ENCODE data around the gene CNBD2. TPM values are rescaled to one million over a fixed set of nuclear protein-coding genes. Genes with fewer than 3 reads are reported as not detected.

CNBD2 gene
- total RNA-seq, 1 donor from 2014 or later: 3.7 TPM

GRCh38 chr20:36028106-36028808, 59.9 kb downstream of the CNBD2 start:
- intact Hi-C loops (cut with micrococcal nuclease): no loop called here
- H3K4me1 ChIP-seq: no peaks in the 10 kb centered on the region
- no peak for TF ChIP-seq CTCF (IDR thresholded peaks at IDR 0.05; ENCODE audit: borderline replicate concordance)
- no peaks in the 10 kb centered on the region for H3K9me3 ChIP-seq (replicated peaks)
- no peak overlapping the region for H3K4me3 ChIP-seq
- H3K36me3 ChIP-seq: no peaks in the 10 kb centered on the region
- no peak overlapping the region for H3K27ac ChIP-seq (replicated peaks)
- no peak for DNase-seq
- no peaks in the 10 kb centered on the region for H3K27me3 ChIP-seq (ENCODE audit: low read depth)

GRCh38 chr20:36030149-36030548, 61.8 kb downstream of the CNBD2 start:
- peak; percentile 53 for DNase-seq
- no peaks in the 10 kb centered on the region for H3K4me1 ChIP-seq
- no peaks in the 10 kb centered on the region for H3K9me3 ChIP-seq (replicated peaks)
- no peaks in the 10 kb centered on the region for H3K36me3 ChIP-seq
- no peak for TF ChIP-seq CTCF (IDR thresholded peaks at IDR 0.05; ENCODE audit: borderline replicate concordance)
- intact Hi-C loops (cut with micrococcal nuclease): no loop called here
- H3K27ac ChIP-seq (replicated peaks): no peak overlapping the region
- H3K27me3 ChIP-seq (ENCODE audit: low read depth): no peaks in the 10 kb centered on the region
- H3K4me3 ChIP-seq: no peak overlapping the region

- DNase-seq: no peak
- H3K36me3 ChIP-seq: no peaks in the 10 kb centered on the region
- H3K4me1 ChIP-seq: no peaks in the 10 kb centered on the region
- intact Hi-C loops (cut with micrococcal nuclease): no loop called here
- no peaks in the 10 kb centered on the region for H3K27me3 ChIP-seq (ENCODE audit: low read depth)
- no peak overlapping the region for H3K27ac ChIP-seq (replicated peaks)
- no peak overlapping the region for H3K4me3 ChIP-seq
- TF ChIP-seq CTCF (IDR thresholded peaks at IDR 0.05; ENCODE audit: borderline replicate concordance): no peak
- H3K9me3 ChIP-seq (replicated peaks): no peaks in the 10 kb centered on the region
These were observed 63.4 kb downstream of the CNBD2 start for GRCh38 chr20:36031806-36032205.

GRCh38 chr20:36034875-36035274, 66.5 kb downstream of the CNBD2 start:
- no peak for TF ChIP-seq CTCF (IDR thresholded peaks at IDR 0.05; ENCODE audit: borderline replicate concordance)
- Histone ChIP-seq H3K9me3 (replicated peaks) (no peaks in the 10 kb centered on the region), H3K4me3 (no peak overlapping the region), H3K27me3 (ENCODE audit: low read depth) (no peaks in the 10 kb centered on the region), H3K36me3 (no peaks in the 10 kb centered on the region), H3K27ac (replicated peaks) (no peak overlapping the region), H3K4me1 (no peaks in the 10 kb centered on the region)
- intact Hi-C loops (cut with micrococcal nuclease): no loop called here
- DNase-seq: no peak

- H3K4me3 ChIP-seq: no peak overlapping the region
- H3K36me3 ChIP-seq: no peaks in the 10 kb centered on the region
- no peaks in the 10 kb centered on the region for H3K27me3 ChIP-seq (ENCODE audit: low read depth)
- H3K27ac ChIP-seq (replicated peaks): no peak overlapping the region
- no peak for DNase-seq
- H3K4me1 ChIP-seq: no peaks in the 10 kb centered on the region
- no peaks in the 10 kb centered on the region for H3K9me3 ChIP-seq (replicated peaks)
- intact Hi-C loops (cut with micrococcal nuclease): no loop called here
- TF ChIP-seq CTCF (IDR thresholded peaks at IDR 0.05; ENCODE audit: borderline replicate concordance): no peak
These were observed 67.4 kb downstream of the CNBD2 start for GRCh38 chr20:36035745-36036144.
